ENCODE measurements around the gene KRTAP10-11. TPM values are rescaled to one million over a fixed set of nuclear protein-coding genes. Genes with fewer than 3 reads are reported as not detected.

Gene KRTAP10-11
- total RNA-seq, 4 donors from 2014 or later = not detected

DNA sequence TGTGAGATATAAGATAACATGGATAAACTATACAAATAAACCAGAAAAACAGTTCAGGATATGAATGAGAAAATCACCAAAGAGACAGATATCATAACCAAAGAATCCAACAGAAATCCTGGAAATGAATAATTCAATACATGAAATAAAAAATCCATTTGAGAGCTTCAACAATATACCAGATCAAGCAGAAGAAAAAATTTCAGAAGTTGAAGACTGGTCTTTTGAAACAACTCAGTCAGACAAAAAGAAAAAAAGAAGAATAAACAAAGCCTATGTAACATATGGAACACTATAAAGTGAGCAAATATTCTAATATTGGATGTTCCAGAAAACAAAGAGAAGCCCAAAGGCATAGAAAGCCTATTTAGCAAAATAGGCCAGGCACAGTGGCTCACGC, 25.7 kb downstream of the KRTAP10-11 start:
- TF ChIP-seq, protein P1, sequence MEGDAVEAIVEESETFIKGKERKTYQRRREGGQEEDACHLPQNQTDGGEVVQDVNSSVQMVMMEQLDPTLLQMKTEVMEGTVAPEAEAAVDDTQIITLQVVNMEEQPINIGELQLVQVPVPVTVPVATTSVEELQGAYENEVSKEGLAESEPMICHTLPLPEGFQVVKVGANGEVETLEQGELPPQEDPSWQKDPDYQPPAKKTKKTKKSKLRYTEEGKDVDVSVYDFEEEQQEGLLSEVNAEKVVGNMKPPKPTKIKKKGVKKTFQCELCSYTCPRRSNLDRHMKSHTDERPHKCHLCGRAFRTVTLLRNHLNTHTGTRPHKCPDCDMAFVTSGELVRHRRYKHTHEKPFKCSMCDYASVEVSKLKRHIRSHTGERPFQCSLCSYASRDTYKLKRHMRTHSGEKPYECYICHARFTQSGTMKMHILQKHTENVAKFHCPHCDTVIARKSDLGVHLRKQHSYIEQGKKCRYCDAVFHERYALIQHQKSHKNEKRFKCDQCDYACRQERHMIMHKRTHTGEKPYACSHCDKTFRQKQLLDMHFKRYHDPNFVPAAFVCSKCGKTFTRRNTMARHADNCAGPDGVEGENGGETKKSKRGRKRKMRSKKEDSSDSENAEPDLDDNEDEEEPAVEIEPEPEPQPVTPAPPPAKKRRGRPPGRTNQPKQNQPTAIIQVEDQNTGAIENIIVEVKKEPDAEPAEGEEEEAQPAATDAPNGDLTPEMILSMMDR (IDR thresholded peaks at IDR 0.05; ENCODE audit: low read depth) = no peak

DNA sequence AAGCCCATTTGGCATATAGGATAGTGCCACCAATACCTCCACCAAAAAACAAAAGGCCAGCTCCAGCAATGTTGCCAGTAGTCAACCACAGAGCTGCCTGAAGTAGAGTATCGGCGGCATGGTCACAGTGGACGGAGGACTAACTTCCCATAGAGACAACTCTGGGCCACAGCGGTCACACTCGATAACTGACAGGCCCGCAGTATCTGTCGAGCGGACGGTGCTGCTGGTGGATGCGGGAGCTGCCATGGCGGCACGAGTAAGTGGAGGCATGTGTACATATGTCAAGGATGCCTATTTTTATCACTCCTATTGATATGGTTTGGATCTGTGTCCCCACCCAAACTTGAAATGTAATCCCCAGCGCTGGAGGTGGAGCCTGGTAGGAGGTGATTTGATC, 31.7 kb downstream of the KRTAP10-11 start:
- TF ChIP-seq, protein P1 (IDR thresholded peaks at IDR 0.05; ENCODE audit: low read depth) = no peak

DNA sequence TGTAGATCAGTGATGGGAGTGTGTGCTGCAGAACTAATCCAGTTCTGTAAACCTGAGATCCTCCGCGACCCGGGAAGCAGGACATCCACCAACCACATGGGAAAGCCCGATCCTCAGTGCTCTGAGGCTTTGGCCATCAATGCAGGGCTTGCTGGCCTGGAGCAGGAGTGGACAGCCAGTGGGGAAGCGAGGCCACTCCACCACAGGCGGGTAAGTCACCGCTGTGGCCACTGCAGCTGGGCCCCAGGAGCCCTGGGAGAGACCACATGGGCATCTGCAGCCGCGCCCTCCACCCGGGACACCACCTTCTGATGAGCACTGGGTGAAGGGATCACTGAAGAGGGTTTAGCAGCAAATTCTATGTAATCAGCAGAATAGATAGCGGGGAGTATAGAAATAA, 34.9 kb downstream of the KRTAP10-11 start:
- TF ChIP-seq, protein P1 (IDR thresholded peaks at IDR 0.05; ENCODE audit: low read depth) = no peak

DNA sequence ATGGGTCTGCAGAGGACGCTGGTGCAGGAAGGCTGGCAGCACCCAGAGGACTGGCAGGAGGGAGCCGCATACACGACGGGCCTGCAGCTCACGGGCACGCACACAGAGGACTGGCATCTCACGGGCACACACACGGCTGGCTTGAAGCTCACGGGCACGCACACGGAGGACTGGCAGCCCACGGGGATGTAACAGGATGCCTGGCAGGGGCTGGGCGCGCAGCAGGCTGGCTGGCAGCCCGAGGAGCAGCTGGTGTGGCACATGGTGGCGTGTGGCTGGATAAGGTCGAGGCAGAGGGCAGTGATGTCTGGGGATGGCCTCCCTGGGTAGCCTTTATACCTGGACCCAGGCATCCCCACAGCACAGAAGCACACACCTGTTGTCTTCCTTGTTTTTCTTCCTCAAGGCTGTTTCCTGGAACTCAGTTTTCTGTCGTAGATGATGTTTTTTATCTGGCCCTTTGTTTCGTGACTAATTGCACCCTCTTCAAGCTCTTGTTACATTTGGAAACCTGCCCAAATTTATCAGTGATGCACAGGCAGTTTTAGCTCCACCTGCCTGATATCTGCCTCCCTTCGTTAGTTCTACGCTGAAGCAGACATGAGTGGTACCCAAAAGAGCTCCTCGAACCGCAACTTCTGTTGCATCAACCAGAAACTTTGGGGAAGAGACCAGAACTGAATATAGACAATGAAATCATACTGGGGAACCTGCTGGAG, 35.8 kb downstream of the KRTAP10-11 start, which contains the start of gene KRTAP12-1:
KRTAP12-1 (minus strand) TSS at position 303 of the 719 bp plus-strand sequence; CDS start at position 263, 40 bp downstream.
- TF ChIP-seq, protein P1 (IDR thresholded peaks at IDR 0.05; ENCODE audit: low read depth) = no peak

DNA sequence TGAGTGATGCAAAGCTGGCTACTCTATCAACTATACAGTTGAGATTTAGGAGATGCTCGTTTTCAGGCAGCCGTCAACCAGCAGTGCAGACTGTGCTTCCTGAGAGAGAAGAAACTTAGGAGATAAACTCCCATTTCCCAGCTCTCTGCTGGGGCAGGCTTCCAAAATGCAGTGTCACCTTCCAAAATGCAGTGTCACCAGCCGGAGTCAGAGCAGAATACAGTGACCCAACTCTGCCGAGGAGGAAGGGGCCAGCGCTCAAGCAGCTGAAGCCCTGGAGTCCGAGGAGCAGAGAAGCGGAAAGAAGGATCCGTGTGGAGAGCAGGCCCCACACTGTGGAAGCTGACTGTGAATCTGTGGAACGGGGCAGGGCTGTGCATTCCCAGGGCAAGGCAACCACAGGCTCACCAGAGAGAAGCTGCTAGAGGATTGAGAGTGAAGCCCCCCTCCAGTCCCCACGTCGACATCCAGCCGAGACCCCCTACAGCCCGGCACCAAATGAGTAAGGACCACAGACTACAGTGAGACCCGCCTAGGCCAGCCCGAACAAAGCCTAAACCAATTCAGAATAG, 36.5 kb downstream of the KRTAP10-11 start:
- TF ChIP-seq, protein P1 (IDR thresholded peaks at IDR 0.05; ENCODE audit: low read depth) = no peak

DNA sequence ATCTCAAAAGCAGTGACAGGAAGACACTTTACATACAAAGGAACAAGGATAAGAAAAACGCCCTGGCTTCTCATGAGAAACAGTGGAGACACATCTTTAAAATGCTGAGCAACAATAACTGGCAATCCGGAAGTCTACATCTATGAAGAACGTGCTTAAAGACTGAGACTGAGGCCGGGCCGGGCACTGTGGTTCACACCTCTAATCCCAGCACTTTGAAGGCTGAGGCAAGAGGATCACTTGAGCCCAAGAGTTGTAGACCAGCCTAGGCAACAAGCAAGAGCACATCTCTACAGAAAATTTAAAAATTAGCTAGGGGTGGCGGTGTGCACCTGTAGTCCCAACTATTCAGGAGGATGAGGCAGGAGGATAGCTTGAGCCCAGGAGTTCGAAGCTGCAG, 37.9 kb downstream of the KRTAP10-11 start:
- TF ChIP-seq, protein P1 (IDR thresholded peaks at IDR 0.05; ENCODE audit: low read depth) = no peak

DNA sequence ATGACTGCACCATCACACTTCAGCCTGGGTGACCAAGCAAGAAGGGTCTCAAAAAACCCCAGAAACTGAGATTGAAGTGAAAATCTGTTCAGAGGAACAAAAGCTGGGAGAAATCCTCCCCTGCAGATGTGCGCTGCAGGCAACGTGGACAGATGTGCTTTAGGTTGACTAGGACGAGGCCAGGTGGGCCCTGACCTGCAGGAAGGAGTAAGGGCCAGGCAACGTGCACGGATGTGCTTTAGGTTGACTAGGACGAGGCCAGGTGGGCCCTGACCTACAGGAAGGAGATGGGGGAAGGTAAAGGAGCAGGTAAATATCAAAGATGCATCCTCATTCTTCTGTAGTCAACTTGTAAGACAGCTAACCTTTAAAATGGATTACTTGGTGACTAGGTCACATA, 38.3 kb downstream of the KRTAP10-11 start:
- TF ChIP-seq, protein P1 (IDR thresholded peaks at IDR 0.05; ENCODE audit: low read depth) = no peak

Measured in subcutaneous adipose tissue (tissue), 4 donors.